Frontal cortex (tissue), 4 donors: ENCODE data around the gene ATL2. TPM values are rescaled to one million over a fixed set of nuclear protein-coding genes. Genes with fewer than 3 reads are reported as not detected.
"Not testable (repeated sequence)": the region's sequence is repeated elsewhere in the genome, so short reads cannot be mapped to it uniquely, and the experiment has no call there.

Experiments used
- DNase-seq, 2 donors: peaks; one replicate each; pipeline ENCODE4 v3.0.0; 2012; ENCODE audit warnings: low spot score in 2 of 2
- FAIRE-seq: peaks from 2 replicates; lab custom pipeline; 2012; peaks lifted over from hg19 to GRCh38; lab: Jason Lieb, UNC
- total RNA-seq: library from RNA; depleted of rRNA; stranded (reverse); fragments of >200 nt; gene quantifications from one replicate; pipeline ENCODE4 v1.2.3, GENCODE V29; 2014
- donor health status: control.
- donor health status: control.
- donor health status: control.

ATL2 gene
- total RNA-seq, 1 donor from 2014 or later: 102 TPM

GRCh38 chr2:38260469-38260868, 116.6 kb downstream of the ATL2 start:
- FAIRE-seq (no peak), DNase-seq (no peak)

- no peak for DNase-seq
- FAIRE-seq: no peak
Measured at GRCh38 chr2:38259311-38259710, 117.8 kb downstream of the ATL2 start.

- FAIRE-seq, DNase-seq: not testable (repeated sequence)
Measured at GRCh38 chr2:38257680-38258079, 119.4 kb downstream of the ATL2 start.

GRCh38 chr2:38256610-38257009, 120.5 kb downstream of the ATL2 start:
- DNase-seq: no peak
- FAIRE-seq: no peak

- no peak for FAIRE-seq
- no peak for DNase-seq
Measured at GRCh38 chr2:38255211-38255610, 121.9 kb downstream of the ATL2 start.

GRCh38 chr2:38254796-38255195, 122.3 kb downstream of the ATL2 start:
- FAIRE-seq: no peak
- no peak for DNase-seq

- no peak for FAIRE-seq
Measured at GRCh38 chr2:38251940-38252339, 125.1 kb downstream of the ATL2 start.

GRCh38 chr2:38248707-38249106, 128.4 kb downstream of the ATL2 start:
- FAIRE-seq: no peak

More at GRCh38 chr2:38251940-38252339, 125.1 kb downstream of the ATL2 start:
- no peak for DNase-seq

GRCh38 chr2:38248255-38248654, 128.8 kb downstream of the ATL2 start:
- FAIRE-seq (no peak), DNase-seq (no peak)

More at GRCh38 chr2:38248707-38249106, 128.4 kb downstream of the ATL2 start:
- DNase-seq: no peak

GRCh38 chr2:38246105-38246504, 131.0 kb downstream of the ATL2 start:
- DNase-seq (no peak), FAIRE-seq (no peak)

- FAIRE-seq (no peak), DNase-seq (no peak)
Measured at GRCh38 chr2:38245114-38245641, 131.9 kb downstream of the ATL2 start.

- DNase-seq (no peak), FAIRE-seq (no peak)
Measured at GRCh38 chr2:38244301-38244700, 132.8 kb downstream of the ATL2 start.

Other genes starting within 250 kb of the ATL2 start
- gene HNRNPLL, start 225.7 kb upstream of the ATL2 start, total RNA-seq: 77.9 TPM